ENCODE measurements around the gene MUTYH.

GRCh38 chr1:45334308-45335245 is 5.7 kb downstream of the MUTYH start:
- TF ChIP-seq CTCF (IDR thresholded peaks at IDR 0.05): no peak
- no peak for TF ChIP-seq POLR2A (IDR thresholded peaks at IDR 0.05)
